UCSD-AML1 (cell line): Measurements from ENCODE around the gene INTS1.

Experiments
- DNase-seq: peaks from one replicate; lab custom pipeline; 2025; ENCODE audit not compliant: unreplicated experiment; lab: John Stamatoyannopoulos, UW

The INTS1 gene

GRCh38 chr7:1508277-1508758 is 4.1 kb upstream of the INTS1 start:
- DNase-seq = no peak

- peak; percentile 13 for DNase-seq
These were observed 1.8 kb upstream of the INTS1 start for GRCh38 chr7:1505731-1506550.

- no peak for DNase-seq
These were observed 799 bp downstream of the INTS1 start for GRCh38 chr7:1503390-1503789.

- DNase-seq = no peak
These were observed 1.3 kb downstream of the INTS1 start for GRCh38 chr7:1502845-1503244.

- no peak for DNase-seq
These were observed 2.5 kb downstream of the INTS1 start for GRCh38 chr7:1501487-1502270.

GRCh38 chr7:1500064-1500807 is 4.0 kb downstream of the INTS1 start:
- no peak for DNase-seq

GRCh38 chr7:1499367-1500029 is 4.7 kb downstream of the INTS1 start:
- DNase-seq = no peak

- DNase-seq = no peak
These were observed 5.6 kb downstream of the INTS1 start for GRCh38 chr7:1498370-1499305.

- no peak for DNase-seq
These were observed 6.8 kb downstream of the INTS1 start for GRCh38 chr7:1497293-1497927.

- no peak for DNase-seq
These were observed 7.5 kb downstream of the INTS1 start for GRCh38 chr7:1496531-1497292.

- no peak for DNase-seq
These were observed 8.5 kb downstream of the INTS1 start for GRCh38 chr7:1495564-1496242.

- no peak for DNase-seq
These were observed 9.2 kb downstream of the INTS1 start for GRCh38 chr7:1494866-1495563.

GRCh38 chr7:1494447-1494846 is 9.7 kb downstream of the INTS1 start:
- DNase-seq = no peak

- no peak for DNase-seq
These were observed 10.6 kb downstream of the INTS1 start for GRCh38 chr7:1493571-1493970.

- no peak for DNase-seq
These were observed 11.1 kb downstream of the INTS1 start for GRCh38 chr7:1493129-1493528.

- no peak for DNase-seq
These were observed 11.5 kb downstream of the INTS1 start for GRCh38 chr7:1492640-1493039.

GRCh38 chr7:1492221-1492620 is 12.0 kb downstream of the INTS1 start:
- DNase-seq = no peak
